ENCODE data around the gene MRPL28. TPM values are rescaled to one million over a fixed set of nuclear protein-coding genes. Genes with fewer than 3 reads are reported as not detected.
A peak's percentile ranks its signal among the peaks of the same experiment; 100 is the strongest.
"Not testable (repeated sequence)": the region's sequence is repeated elsewhere in the genome, so short reads cannot be mapped to it uniquely, and the experiment has no call there.

Gene MRPL28
- total RNA-seq, 1 donor from 2014 or later, result 41.7 TPM

GRCh38 chr16:359871-360697 lies 10.3 kb downstream of the MRPL28 start:
- no peak for DNase-seq

- DNase-seq, result no peak
Measured at GRCh38 chr16:359067-359763, 11.1 kb downstream of the MRPL28 start.

GRCh38 chr16:356741-357140 lies 13.6 kb downstream of the MRPL28 start:
- no peak for DNase-seq

GRCh38 chr16:354971-355461 lies 15.3 kb downstream of the MRPL28 start:
- DNase-seq, result no peak

- no peak for DNase-seq
Measured at GRCh38 chr16:354291-354881, 16.0 kb downstream of the MRPL28 start.

GRCh38 chr16:353404-354290 lies 16.7 kb downstream of the MRPL28 start:
- DNase-seq, result no peak

- peak; percentile 98 for DNase-seq
Measured at GRCh38 chr16:352547-353403, 17.6 kb downstream of the MRPL28 start, which contains the start of gene AXIN1. Gene AXIN1 (minus strand): TSS chr16:352723. CDS start chr16:347025, 5,698 bp downstream.

GRCh38 chr16:351804-352520 lies 18.4 kb downstream of the MRPL28 start:
- DNase-seq, result peak; percentile 45

GRCh38 chr16:350203-350602 lies 20.1 kb downstream of the MRPL28 start:
- DNase-seq, result no peak

- DNase-seq, result no peak
Measured at GRCh38 chr16:349211-349610, 21.1 kb downstream of the MRPL28 start.

- not testable (repeated sequence) for DNase-seq
Measured at GRCh38 chr16:348495-348894, 21.8 kb downstream of the MRPL28 start.

- no peak for DNase-seq
Measured at GRCh38 chr16:347203-347602, 23.1 kb downstream of the MRPL28 start.

- DNase-seq, result no peak
Measured at GRCh38 chr16:346587-346986, 23.8 kb downstream of the MRPL28 start.

GRCh38 chr16:345772-346171 lies 24.6 kb downstream of the MRPL28 start:
- no peak for DNase-seq

- DNase-seq, result no peak
Measured at GRCh38 chr16:342455-343213, 27.7 kb downstream of the MRPL28 start.

- DNase-seq, result not testable (repeated sequence)
Measured at GRCh38 chr16:341974-342336, 28.4 kb downstream of the MRPL28 start.

GRCh38 chr16:341095-341973 lies 29.0 kb downstream of the MRPL28 start:
- not testable (repeated sequence) for DNase-seq

GRCh38 chr16:340370-341091 lies 29.8 kb downstream of the MRPL28 start:
- DNase-seq, result no peak

Measured in tongue (tissue), 2 donors.